22Rv1 (cell line): ENCODE results near the gene NTN1.

ENCODE experiments used
- ZFX ChIP-seq: fragments of 450-650 bp; IDR thresholded peaks from 2 replicates; pipeline ENCODE4 v1.6.1; 2017; ENCODE audit warnings: antibody characterized with exemption, borderline replicate concordance
- TF ChIP-seq, protein P1 (sequence below): fragments of 450-650 bp; IDR thresholded peaks from 2 replicates; pipeline ENCODE4 v1.5.1; 2017; ENCODE audit warnings: mild to moderate bottlenecking

DNA sequence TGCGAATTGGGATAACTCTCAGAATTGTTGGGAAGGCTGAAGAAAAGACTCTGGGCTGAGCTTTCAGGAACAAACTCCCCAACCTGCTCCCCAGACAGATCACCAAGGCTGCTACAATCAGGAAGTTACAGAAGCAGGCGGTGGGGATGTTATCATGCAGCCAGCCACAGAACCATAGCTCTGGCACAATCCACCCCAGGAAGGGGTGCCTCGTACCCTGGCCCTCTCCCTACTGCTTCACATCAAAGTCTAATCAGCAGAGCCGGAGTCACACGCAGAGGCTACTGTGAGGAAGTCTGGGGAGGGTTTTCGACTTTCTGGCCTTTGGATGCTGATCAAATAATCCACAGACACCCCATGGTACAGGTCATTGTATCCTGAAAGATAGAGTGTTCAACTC is 86.8 kb downstream of the NTN1 start:
- TF ChIP-seq, protein P1, sequence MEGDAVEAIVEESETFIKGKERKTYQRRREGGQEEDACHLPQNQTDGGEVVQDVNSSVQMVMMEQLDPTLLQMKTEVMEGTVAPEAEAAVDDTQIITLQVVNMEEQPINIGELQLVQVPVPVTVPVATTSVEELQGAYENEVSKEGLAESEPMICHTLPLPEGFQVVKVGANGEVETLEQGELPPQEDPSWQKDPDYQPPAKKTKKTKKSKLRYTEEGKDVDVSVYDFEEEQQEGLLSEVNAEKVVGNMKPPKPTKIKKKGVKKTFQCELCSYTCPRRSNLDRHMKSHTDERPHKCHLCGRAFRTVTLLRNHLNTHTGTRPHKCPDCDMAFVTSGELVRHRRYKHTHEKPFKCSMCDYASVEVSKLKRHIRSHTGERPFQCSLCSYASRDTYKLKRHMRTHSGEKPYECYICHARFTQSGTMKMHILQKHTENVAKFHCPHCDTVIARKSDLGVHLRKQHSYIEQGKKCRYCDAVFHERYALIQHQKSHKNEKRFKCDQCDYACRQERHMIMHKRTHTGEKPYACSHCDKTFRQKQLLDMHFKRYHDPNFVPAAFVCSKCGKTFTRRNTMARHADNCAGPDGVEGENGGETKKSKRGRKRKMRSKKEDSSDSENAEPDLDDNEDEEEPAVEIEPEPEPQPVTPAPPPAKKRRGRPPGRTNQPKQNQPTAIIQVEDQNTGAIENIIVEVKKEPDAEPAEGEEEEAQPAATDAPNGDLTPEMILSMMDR, result no peak
- no peak for TF ChIP-seq ZFX
